Skeletal muscle tissue (tissue), 4 donors: ENCODE results near the gene HOXA9. TPM values are rescaled to one million over a fixed set of nuclear protein-coding genes. Genes with fewer than 3 reads are reported as not detected.

ENCODE experiments used
- H3K27ac ChIP-seq: one replicate; pipeline ENCODE4 v1.7.0; 2013; ENCODE audit warnings: mild to moderate bottlenecking, low read depth, low read length, inconsistent platforms
- H3K27me3 ChIP-seq, 3 donors: one replicate each; pipeline ENCODE4 v1.7.0; 2013; ENCODE audit warnings: low read length in 3 of 3; ENCODE audit not compliant: control insufficient read depth in 3 of 3, insufficient read depth in 3 of 3
- H3K36me3 ChIP-seq, 3 donors: one replicate each; pipeline ENCODE4 v1.7.0; 2013; ENCODE audit warnings: low read length in 3 of 3; ENCODE audit not compliant: control insufficient read depth in 3 of 3, insufficient read depth in 3 of 3
- H3K4me1 ChIP-seq, 3 donors: one replicate each; pipeline ENCODE4 v1.7.0; 2013; ENCODE audit warnings: low read length in 3 of 3, mild to moderate bottlenecking in 3 of 3; ENCODE audit not compliant: control insufficient read depth in 3 of 3, insufficient read depth in 3 of 3
- H3K4me3 ChIP-seq, 3 donors: one replicate each; pipeline ENCODE4 v1.7.0; 2013; ENCODE audit warnings: low read length in 3 of 3
- H3K9ac ChIP-seq, 3 donors: one replicate each; pipeline ENCODE4 v1.7.0; 2013; ENCODE audit warnings: low read length in 3 of 3, mild to moderate bottlenecking in 3 of 3, moderate library complexity in 2 of 3, low read depth in 1 of 3
- H3K9me3 ChIP-seq, 3 donors: one replicate each; pipeline ENCODE4 v1.7.0; 2013; ENCODE audit warnings: low read length in 3 of 3; ENCODE audit not compliant: control insufficient read depth in 3 of 3
- total RNA-seq: library from RNA; depleted of rRNA; stranded (reverse); fragments of >200 nt; gene quantifications from one replicate; pipeline ENCODE4 v1.2.3, GENCODE V29; 2014
- donor health status: Osteomylitis.

Gene HOXA9
- total RNA-seq, 1 donor from 2014 or later: 7.8 TPM

GRCh38 chr7:27147199-27148030 lies 17.9 kb downstream of the HOXA9 start, which contains the start of gene HOXA6:
Gene HOXA6 (minus strand): TSS chr7:27147774. CDS start chr7:27147749, 25 bp downstream.
- Histone ChIP-seq H3K27ac (peak within 1 kb of the TSS; percentile 71), H3K9me3 (no peaks in the 10 kb centered on the region), H3K4me1 (peaks cover 47 to 54% (median 53%) of the 10 kb centered on the region in 3 donors), H3K4me3 (peak within 1 kb of the TSS; percentile 89 to 98 (median 94)), H3K27me3 (peaks cover 0 to 6% (median 0%) of the 10 kb centered on the region in 3 donors), H3K36me3 (peaks cover 9 to 31% (median 21%) of the 10 kb centered on the region in 3 donors), H3K9ac (peak within 1 kb of the TSS; percentile 91 to 96 (median 93))

GRCh38 chr7:27146491-27147198 lies 18.7 kb downstream of the HOXA9 start:
- H3K27ac ChIP-seq: peak overlapping the region; percentile 71
- peaks cover 10 to 35% (median 23%) of the 10 kb centered on the region in 3 donors for H3K36me3 ChIP-seq
- peaks cover 40 to 46% (median 46%) of the 10 kb centered on the region in 3 donors for H3K4me1 ChIP-seq
- H3K9ac ChIP-seq: peak overlapping the region in 1 of 3 donors; percentile 62
- H3K27me3 ChIP-seq: no peaks in the 10 kb centered on the region
- peak overlapping the region; percentile 59 to 98 (median 72) for H3K4me3 ChIP-seq
- no peaks in the 10 kb centered on the region for H3K9me3 ChIP-seq

DNA sequence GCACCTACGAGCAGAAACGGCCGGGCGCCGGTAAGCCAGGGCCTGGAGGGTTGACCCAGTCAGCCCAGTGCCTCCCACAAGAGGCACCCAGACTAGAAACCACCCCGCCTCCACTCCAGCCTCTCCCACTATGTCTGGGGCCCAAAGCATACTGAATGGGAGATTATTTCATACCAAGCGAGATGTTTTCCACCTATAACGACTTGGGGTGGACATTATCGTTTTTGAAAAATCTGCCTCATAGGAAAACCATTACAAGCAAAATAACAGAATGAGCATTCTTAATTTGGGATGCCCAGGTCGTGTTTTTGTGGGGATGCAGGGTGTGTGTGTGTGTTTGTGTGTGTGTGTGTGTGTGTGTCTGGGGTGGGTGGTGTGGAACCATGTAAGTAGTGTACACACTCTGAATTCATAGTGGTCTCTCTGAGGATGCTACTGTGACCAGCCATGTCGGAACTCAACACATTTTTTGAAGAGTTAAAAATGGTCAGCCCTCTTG lies 19.4 kb downstream of the HOXA9 start:
- H3K27me3 ChIP-seq: no peaks in the 10 kb centered on the region
- H3K4me1 ChIP-seq: peaks cover 33 to 40% (median 39%) of the 10 kb centered on the region in 3 donors
- H3K36me3 ChIP-seq: peaks cover 16 to 41% (median 25%) of the 10 kb centered on the region in 3 donors
- H3K9ac ChIP-seq: no peak overlapping the region
- no peak overlapping the region for H3K4me3 ChIP-seq
- H3K27ac ChIP-seq: no peak overlapping the region
- no peaks in the 10 kb centered on the region for H3K9me3 ChIP-seq

GRCh38 chr7:27145165-27145913 lies 20.0 kb downstream of the HOXA9 start:
- H3K4me1 ChIP-seq: peaks cover 30 to 37% (median 35%) of the 10 kb centered on the region in 3 donors
- H3K9me3 ChIP-seq: no peaks in the 10 kb centered on the region
- peaks cover 17 to 44% (median 27%) of the 10 kb centered on the region in 3 donors for H3K36me3 ChIP-seq
- H3K4me3 ChIP-seq: no peak overlapping the region
- H3K27ac ChIP-seq: no peak overlapping the region
- no peaks in the 10 kb centered on the region for H3K27me3 ChIP-seq
- H3K9ac ChIP-seq: no peak overlapping the region

DNA sequence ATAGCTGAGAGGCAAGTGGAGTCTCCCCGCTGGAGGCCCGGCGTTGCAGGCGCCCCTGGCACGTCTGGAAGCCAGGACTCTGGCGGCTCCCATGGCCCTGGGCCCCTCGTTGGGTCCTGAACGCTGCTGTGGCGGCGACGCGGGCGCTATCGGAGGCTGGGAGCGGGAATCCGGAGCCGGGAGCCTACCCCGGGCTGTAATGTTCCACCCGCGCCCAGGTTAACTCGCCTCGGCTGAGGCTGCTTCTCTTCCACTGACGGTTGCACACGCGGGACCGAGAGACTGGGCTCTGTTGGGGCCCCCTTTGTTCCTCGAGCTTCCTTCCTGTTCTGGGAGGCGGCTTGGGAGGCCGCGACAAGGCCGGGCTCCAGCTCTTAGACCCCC lies 20.6 kb downstream of the HOXA9 start:
- Histone ChIP-seq H3K27me3 (no peaks in the 10 kb centered on the region), H3K9ac (no peak overlapping the region)

GRCh38 chr7:27143950-27144780 lies 21.2 kb downstream of the HOXA9 start:
- H3K4me3 ChIP-seq: no peak overlapping the region
- H3K27ac ChIP-seq: no peak overlapping the region
- peaks cover 17 to 46% (median 28%) of the 10 kb centered on the region in 3 donors for H3K36me3 ChIP-seq
- H3K27me3 ChIP-seq: no peaks in the 10 kb centered on the region
- no peaks in the 10 kb centered on the region for H3K9me3 ChIP-seq
- no peak overlapping the region for H3K9ac ChIP-seq
- H3K4me1 ChIP-seq: peaks cover 23 to 26% (median 25%) of the 10 kb centered on the region in 3 donors

More for the DNA sequence above, 20.6 kb downstream of the HOXA9 start:
- Histone ChIP-seq H3K36me3 (peaks cover 17 to 44% (median 27%) of the 10 kb centered on the region in 3 donors), H3K27ac (no peak overlapping the region), H3K9me3 (no peaks in the 10 kb centered on the region), H3K4me1 (peaks cover 26 to 31% (median 30%) of the 10 kb centered on the region in 3 donors), H3K4me3 (no peak overlapping the region)

GRCh38 chr7:27143023-27143949 lies 22.1 kb downstream of the HOXA9 start, which contains the start of gene HOXA5:
Gene HOXA5 (minus strand): TSS chr7:27143681. CDS start chr7:27143607, 74 bp downstream.
- peaks cover 17 to 49% (median 28%) of the 10 kb centered on the region in 3 donors for H3K36me3 ChIP-seq
- no peaks in the 10 kb centered on the region for H3K9me3 ChIP-seq
- no peak within 1 kb of the TSS for H3K27ac ChIP-seq
- H3K4me1 ChIP-seq: peaks cover 14 to 21% (median 17%) of the 10 kb centered on the region in 3 donors
- H3K4me3 ChIP-seq: peak within 1 kb of the TSS; percentile 49 to 63 (median 61)
- peak within 1 kb of the TSS in 1 of 3 donors; percentile 60 for H3K9ac ChIP-seq
- H3K27me3 ChIP-seq: no peaks in the 10 kb centered on the region

DNA sequence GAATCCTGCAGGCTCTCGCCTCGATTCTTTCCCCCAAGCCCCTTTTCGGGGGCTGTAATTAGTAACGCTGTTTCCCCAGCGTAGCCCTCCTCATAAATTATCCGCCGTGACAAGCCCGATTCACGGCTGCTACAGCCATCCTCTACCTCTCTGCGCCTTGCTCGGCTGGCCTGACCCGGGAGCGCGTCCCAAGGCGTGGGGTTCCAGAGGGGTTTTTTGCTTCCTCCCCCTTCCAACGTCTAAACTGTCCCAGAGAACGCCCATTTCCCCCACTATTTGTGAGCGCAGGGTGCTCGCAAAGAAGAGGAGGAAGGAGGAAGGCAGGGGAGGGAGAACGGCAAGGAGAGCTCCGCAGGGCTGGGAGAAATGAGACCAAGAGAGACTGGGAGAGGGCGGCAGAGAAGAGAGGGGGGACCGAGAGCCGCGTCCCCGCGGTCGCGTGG lies 22.7 kb downstream of the HOXA9 start:
- Histone ChIP-seq H3K9me3 (no peaks in the 10 kb centered on the region), H3K4me1 (peaks cover 10 to 18% (median 14%) of the 10 kb centered on the region in 3 donors), H3K4me3 (peak overlapping the region; percentile 49 to 63 (median 61)), H3K27me3 (no peaks in the 10 kb centered on the region), H3K27ac (no peak overlapping the region), H3K36me3 (peaks cover 17 to 49% (median 28%) of the 10 kb centered on the region in 3 donors), H3K9ac (peak overlapping the region in 1 of 3 donors; percentile 60)
